Endothelial cell of umbilical vein (primary cell): ENCODE measurements around the gene PLPP7. TPM values are rescaled to one million over a fixed set of nuclear protein-coding genes. Genes with fewer than 3 reads are reported as not detected.

ENCODE experiments used
- BruUV-seq: library from RNA; stranded (reverse); fragments of 400-500 nt; replicated peaks from 2 replicates; lab custom pipeline; 2021; lab: Mats Ljungman, UMichigan
- CTCF ChIA-PET: fragments of 300-600, 350-600 bp; sonication (Branson Sonifier 250); formaldehyde crosslinking; loops from one replicate; lab custom pipeline; 2021; ENCODE audit warnings: antibody characterized with exemption, inconsistent platforms; lab: Charles Lee
- POLR2A ChIA-PET: fragments of 300-600, 350-600 bp; sonication (Branson Sonifier 250); formaldehyde crosslinking; loops from one replicate; lab custom pipeline; 2021; ENCODE audit warnings: antibody characterized with exemption, inconsistent platforms; lab: Charles Lee
- DNase-seq: peaks from one replicate; pipeline ENCODE4 v3.0.0-alpha.2; 2011; ENCODE audit warnings: low read depth, low spot score
- FAIRE-seq: peaks from 2 replicates; lab custom pipeline; 2011; peaks lifted over from hg19 to GRCh38; lab: Jason Lieb, UNC
- H2AFZ ChIP-seq: 2 replicates; pipeline ENCODE4 v1.6.0; 2012; ENCODE audit warnings: low read depth, low read length, control low read depth, inconsistent platforms
- H3K27ac ChIP-seq: 2 replicates; pipeline ENCODE4 v1.5.1; 2011; ENCODE audit warnings: low read depth, mild to moderate bottlenecking, control low read depth, low read length, moderate library complexity; ENCODE audit not compliant: insufficient read depth
- H3K27me3 ChIP-seq, 2 experiments: 2 replicates each; pipeline versions ENCODE4 v1.6.0 to v1.6.1; 2011; ENCODE audit warnings: low read length in 2 of 2, mixed read lengths in 1 of 2; ENCODE audit not compliant: control insufficient read depth in 2 of 2, insufficient read depth in 2 of 2
- H3K36me3 ChIP-seq, 2 experiments: 2 replicates in 1 of 2; 3 replicates in 1 of 2; pipeline ENCODE4 v1.5.1; 2011; ENCODE audit warnings: low read length in 2 of 2, mild to moderate bottlenecking in 1 of 2, moderate library complexity in 1 of 2; ENCODE audit not compliant: control insufficient read depth in 2 of 2, insufficient read depth in 2 of 2; ENCODE audit errors: extremely low read depth in 1 of 2
- H3K4me1 ChIP-seq: 3 replicates; pipeline ENCODE4 v1.5.1; 2011; ENCODE audit warnings: mild to moderate bottlenecking, low read length; ENCODE audit not compliant: control insufficient read depth, insufficient read depth; ENCODE audit errors: extremely low read depth
- H3K4me2 ChIP-seq: 2 replicates; pipeline ENCODE4 v1.6.1; 2011; ENCODE audit warnings: low read length, control low read depth, mixed read lengths; ENCODE audit not compliant: insufficient read depth
- H3K4me3 ChIP-seq, 3 experiments: fragments of 200-600 bp in 1 of 3; sonication (generic), shearing (Covaris generic) in 1 of 3; replicated peaks in 1 of 3; 2 replicates each; pipeline ENCODE4 v1.5.1; 2011 to 2016; ENCODE audit warnings: control low read depth in 3 of 3, low read length in 3 of 3, mild to moderate bottlenecking in 2 of 3, inconsistent platforms in 1 of 3, low read depth in 1 of 3, moderate library complexity in 1 of 3; ENCODE audit not compliant: insufficient read depth in 1 of 3
- H3K79me2 ChIP-seq: 2 replicates; pipeline ENCODE4 v1.6.0; 2012; ENCODE audit warnings: low read length, inconsistent platforms; ENCODE audit not compliant: control insufficient read depth, insufficient read depth
- H3K9ac ChIP-seq: replicated peaks from 2 replicates; pipeline ENCODE3; 2011; ENCODE audit warnings: low read length, control low read depth; ENCODE audit not compliant: insufficient read depth; ENCODE audit errors: extremely low read depth
- H3K9me1 ChIP-seq: replicated peaks from 3 replicates; pipeline ENCODE4 v1.6.0; 2011; ENCODE audit warnings: mild to moderate bottlenecking, low read length; ENCODE audit not compliant: control insufficient read depth, insufficient read depth; ENCODE audit errors: extremely low read depth
- H3K9me3 ChIP-seq: replicated peaks from 2 replicates; pipeline ENCODE4 v1.5.1; 2012; ENCODE audit warnings: low read length, inconsistent platforms; ENCODE audit not compliant: control insufficient read depth, insufficient read depth
- H4K20me1 ChIP-seq: replicated peaks from 2 replicates; pipeline ENCODE3; 2011; ENCODE audit warnings: mild to moderate bottlenecking, low read length; ENCODE audit not compliant: control insufficient read depth, insufficient read depth; ENCODE audit errors: extremely low read depth
- EZH2 ChIP-seq: IDR thresholded peaks from 2 replicates; pipeline ENCODE4 v1.6.1; 2012; ENCODE audit warnings: borderline replicate concordance, low read depth, mild to moderate bottlenecking, moderate library complexity, low read length, inconsistent platforms; ENCODE audit not compliant: severe bottlenecking
- FOS ChIP-seq: IDR thresholded peaks from 2 replicates; pipeline ENCODE4 v1.6.1; 2011; ENCODE audit warnings: mild to moderate bottlenecking, low read length, moderate library complexity, borderline replicate concordance; ENCODE audit not compliant: insufficient read depth
- GATA2 ChIP-seq: IDR thresholded peaks from 2 replicates; pipeline ENCODE4 v1.7.0; 2011; ENCODE audit warnings: low read depth, mild to moderate bottlenecking, moderate library complexity, mixed read lengths, low read length; ENCODE audit not compliant: insufficient read length, insufficient read depth
- JUN ChIP-seq: IDR thresholded peaks from 2 replicates; pipeline ENCODE4 v1.6.1; 2011; ENCODE audit warnings: borderline replicate concordance, low read depth; ENCODE audit not compliant: insufficient read length, insufficient read depth
- MAX ChIP-seq: IDR thresholded peaks from 2 replicates; pipeline ENCODE4 v1.6.1; 2011; ENCODE audit not compliant: insufficient read depth, insufficient read length
- MYC ChIP-seq: IDR thresholded peaks from one replicate; pipeline ENCODE4 v1.6.1; 2011; ENCODE audit warnings: mild to moderate bottlenecking, low read depth, low read length
- POLR2A ChIP-seq: IDR thresholded peaks from 2 replicates; pipeline ENCODE4 v1.6.1; 2012; ENCODE audit warnings: low read depth, mild to moderate bottlenecking, control low read depth, low read length
- POLR2AphosphoS5 ChIP-seq: IDR thresholded peaks from 2 replicates; pipeline ENCODE4 v1.6.1; 2012; ENCODE audit warnings: low read depth, mild to moderate bottlenecking, control low read depth, low read length, moderate library complexity; ENCODE audit not compliant: insufficient read depth
- dilution Hi-C: fragments of 300-500 bp; cut with MboI; formaldehyde crosslinking; loops from one replicate; pipeline ENCODE4 v1.15.0; 2019; ENCODE audit warnings: low sequenced_read_pairs; ENCODE audit not compliant: extremely low pct_ligation_motif_present
- intact Hi-C: fragments of 100-400 bp; cut with micrococcal nuclease; formaldehyde crosslinking; loops from one replicate; pipeline ENCODE4 v1.10.0; 2022
- polyA plus RNA-seq, 4 experiments: library from polyadenylated mRNA; depleted of rRNA in 3 of 4; stranded (reverse) in 3 of 4; unstranded in 1 of 4; fragments of >200 nt; gene quantifications; 2 replicates each; pipeline versions ENCODE4 v1.2.1 to v1.2.3, GENCODE V29; 2011 to 2012; ENCODE audit warnings: missing spikeins in 1 of 4
- total RNA-seq: library from RNA; stranded (reverse); gene quantifications from 2 replicates; pipeline ENCODE4 v1.2.3, GENCODE V29; 2021
- TF ChIP-seq, protein P1 (sequence below), 2 donors: IDR thresholded peaks; 1 replicate in 1 of 2; 2 replicates in 1 of 2; pipeline ENCODE4 v1.5.1; 2011; ENCODE audit warnings: low read length in 2 of 2, mild to moderate bottlenecking in 2 of 2, moderate library complexity in 2 of 2, control low read depth in 1 of 2, inconsistent platforms in 1 of 2, low read depth in 1 of 2; ENCODE audit not compliant: insufficient read depth in 1 of 2; ENCODE audit errors: extremely low read depth in 1 of 2

PLPP7 gene
- total and polyA plus RNA-seq, 2 donors (not counting 3 experiments of a cell fraction or from before 2014, with no cell fraction given), result 2.1 to 2.7 TPM

- no peak for TF ChIP-seq GATA2
- no peak for TF ChIP-seq MYC
- intact Hi-C loops (no loop called here), dilution Hi-C loops (no loop called here)
- CTCF ChIA-PET, result interaction anchor here (1.1 kb wide), 1 partner anchor 13 kb away, joined by 3 read pairs; no protein-coding TSS in a partner anchor
- no peaks in the 10 kb centered on the region for H3K4me1 ChIP-seq
- no peak overlapping the region for H2AFZ ChIP-seq
- POLR2A ChIA-PET, result no interaction called here
- no TSS peak for BruUV-seq
- H3K9me3 ChIP-seq, result no peaks in the 10 kb centered on the region
- no peak overlapping the region for H3K27ac ChIP-seq
- no peak overlapping the region for H3K9ac ChIP-seq
- no peaks in the 10 kb centered on the region for H3K27me3 ChIP-seq
- no peak for FAIRE-seq
- H3K4me3 ChIP-seq, result no peak overlapping the region
- no peaks in the 10 kb centered on the region for H3K79me2 ChIP-seq
- DNase-seq, result no peak
- no peak overlapping the region for H3K4me2 ChIP-seq
- H3K36me3 ChIP-seq, result no peaks in the 10 kb centered on the region
- no peaks in the 10 kb centered on the region for H3K9me1 ChIP-seq
- no peaks in the 10 kb centered on the region for H4K20me1 ChIP-seq
Observed at GRCh38 chr9:131290767-131291370, 1.3 kb downstream of the PLPP7 start.

DNA sequence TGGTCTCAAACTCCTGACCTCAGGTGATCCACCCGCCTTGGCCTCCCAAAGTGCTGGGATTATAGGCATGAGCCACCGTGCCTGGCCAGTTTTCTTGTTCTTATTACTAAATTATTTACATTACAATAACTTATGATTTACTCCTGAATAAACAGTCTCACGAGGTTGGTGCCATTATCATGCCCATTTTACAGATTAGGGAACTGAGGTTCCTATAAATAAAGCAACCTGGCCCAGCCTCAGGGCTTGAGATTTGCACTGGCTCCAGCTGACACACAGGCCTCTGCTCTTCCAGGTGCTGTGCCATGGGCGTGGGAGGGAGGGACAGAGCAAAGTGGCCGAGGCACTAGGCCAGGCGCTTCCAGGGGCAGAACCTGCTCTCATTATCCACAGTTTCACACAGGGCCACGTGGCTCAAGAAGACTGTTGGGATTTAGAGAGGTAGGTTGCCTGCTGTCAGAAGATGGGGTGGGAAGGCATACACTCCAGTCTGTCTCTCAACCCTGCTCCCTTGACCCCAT is 2.3 kb downstream of the PLPP7 start:
- Histone ChIP-seq H3K4me1 (no peaks in the 10 kb centered on the region), H3K4me2 (no peak overlapping the region), H3K36me3 (no peaks in the 10 kb centered on the region), H3K9ac (no peak overlapping the region), H3K9me1 (no peaks in the 10 kb centered on the region), H2AFZ (no peak overlapping the region), H3K79me2 (no peaks in the 10 kb centered on the region), H3K27me3 (no peaks in the 10 kb centered on the region), H4K20me1 (no peaks in the 10 kb centered on the region), H3K4me3 (no peak overlapping the region), H3K9me3 (no peaks in the 10 kb centered on the region), H3K27ac (no peak overlapping the region)
- TF ChIP-seq FOS (no peak), POLR2AphosphoS5 (no peak), GATA2 (no peak), MAX (no peak), EZH2 (no peak), POLR2A (no peak), JUN (no peak), MYC (no peak)
- TF ChIP-seq, protein P1, sequence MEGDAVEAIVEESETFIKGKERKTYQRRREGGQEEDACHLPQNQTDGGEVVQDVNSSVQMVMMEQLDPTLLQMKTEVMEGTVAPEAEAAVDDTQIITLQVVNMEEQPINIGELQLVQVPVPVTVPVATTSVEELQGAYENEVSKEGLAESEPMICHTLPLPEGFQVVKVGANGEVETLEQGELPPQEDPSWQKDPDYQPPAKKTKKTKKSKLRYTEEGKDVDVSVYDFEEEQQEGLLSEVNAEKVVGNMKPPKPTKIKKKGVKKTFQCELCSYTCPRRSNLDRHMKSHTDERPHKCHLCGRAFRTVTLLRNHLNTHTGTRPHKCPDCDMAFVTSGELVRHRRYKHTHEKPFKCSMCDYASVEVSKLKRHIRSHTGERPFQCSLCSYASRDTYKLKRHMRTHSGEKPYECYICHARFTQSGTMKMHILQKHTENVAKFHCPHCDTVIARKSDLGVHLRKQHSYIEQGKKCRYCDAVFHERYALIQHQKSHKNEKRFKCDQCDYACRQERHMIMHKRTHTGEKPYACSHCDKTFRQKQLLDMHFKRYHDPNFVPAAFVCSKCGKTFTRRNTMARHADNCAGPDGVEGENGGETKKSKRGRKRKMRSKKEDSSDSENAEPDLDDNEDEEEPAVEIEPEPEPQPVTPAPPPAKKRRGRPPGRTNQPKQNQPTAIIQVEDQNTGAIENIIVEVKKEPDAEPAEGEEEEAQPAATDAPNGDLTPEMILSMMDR (IDR thresholded peaks at IDR 0.05; ENCODE audit: extremely low read depth in 1 of 2, insufficient read depth in 1 of 2, low read depth in 1 of 2, low read length in 2 of 2), result no peak
- intact Hi-C loops, result no loop called here
- CTCF ChIA-PET, result interaction anchor here (0.7 to 1.4 kb wide), 3 partner anchors 9 to 115 kb away, joined by 4 to 8 read pairs (median 5); no protein-coding TSS in a partner anchor
- POLR2A ChIA-PET, result no interaction called here
- DNase-seq (no peak), FAIRE-seq (no peak)
- no TSS peak for BruUV-seq
- dilution Hi-C loops, result no loop called here
